OCI-LY7 (cell line): Measurements from ENCODE around the gene RCBTB2. TPM values are rescaled to one million over a fixed set of nuclear protein-coding genes. Genes with fewer than 3 reads are reported as not detected.
A peak's percentile ranks its signal among the peaks of the same experiment; 100 is the strongest.

Experiments
- BruUV-seq: library from RNA; stranded (reverse); fragments of 400-500 nt; replicated peaks from 2 replicates; lab custom pipeline; 2021; lab: Mats Ljungman, UMichigan
- CTCF ChIA-PET: fragments of 300-600 bp; sonication (Branson Sonifier 250); formaldehyde crosslinking; loops from one replicate; lab custom pipeline; 2022; ENCODE audit warnings: antibody characterized with exemption; ENCODE audit not compliant: unreplicated experiment; lab: Charles Lee
- POLR2A ChIA-PET: fragments of 300-600 bp; sonication (Branson Sonifier 250); formaldehyde crosslinking; loops from one replicate; lab custom pipeline; 2022; ENCODE audit warnings: antibody characterized with exemption; lab: Charles Lee
- DNase-seq: peaks from one replicate; pipeline ENCODE4 v3.0.0-alpha.2; 2015; ENCODE audit warnings: low spot score
- H2AFZ ChIP-seq: fragments of 200-600 bp; sonication (generic), shearing (Covaris generic); 2 replicates; pipeline ENCODE4 v1.6.1; 2014; ENCODE audit warnings: mild to moderate bottlenecking, antibody characterized with exemption, low read length, moderate library complexity
- H3K27ac ChIP-seq: fragments of 200-600 bp; sonication (generic); 2 replicates; pipeline ENCODE4 v1.5.1; 2014; ENCODE audit warnings: mixed run types, low read depth, mild to moderate bottlenecking, moderate library complexity, low read length, inconsistent platforms; ENCODE audit not compliant: poor library complexity, severe bottlenecking
- H3K36me3 ChIP-seq: fragments of 200-600 bp; sonication (generic); 2 replicates; pipeline ENCODE4 v1.6.1; 2014; ENCODE audit warnings: mild to moderate bottlenecking, antibody characterized with exemption, low read length, moderate library complexity, mixed read lengths; ENCODE audit not compliant: insufficient read depth
- H3K4me1 ChIP-seq: fragments of 200-600 bp; sonication (generic); 2 replicates; pipeline ENCODE4 v1.5.1; 2014; ENCODE audit warnings: mild to moderate bottlenecking, low read length; ENCODE audit not compliant: insufficient read depth, poor library complexity, severe bottlenecking
- H3K4me2 ChIP-seq: fragments of 200-600 bp; sonication (generic); 2 replicates; pipeline ENCODE4 v1.6.1; 2014; ENCODE audit warnings: mild to moderate bottlenecking, low read length
- H3K4me3 ChIP-seq: fragments of 200-600 bp; sonication (generic); 2 replicates; pipeline ENCODE4 v1.5.1; 2014; ENCODE audit warnings: mild to moderate bottlenecking, low read depth, low read length; ENCODE audit not compliant: poor library complexity, severe bottlenecking
- H3K79me2 ChIP-seq: fragments of 200-600 bp; sonication (generic); 2 replicates; pipeline ENCODE4 v1.6.1; 2016; ENCODE audit warnings: low read depth, mild to moderate bottlenecking, low read length, moderate library complexity, mixed read lengths; ENCODE audit not compliant: insufficient read depth
- H3K9me2 ChIP-seq: fragments of 200-600 bp; sonication (generic); 2 replicates; pipeline ENCODE4 v1.6.1; 2016; ENCODE audit warnings: mild to moderate bottlenecking, low read length, mixed read lengths; ENCODE audit not compliant: insufficient read depth
- H3K9me3 ChIP-seq: fragments of 200-600 bp; sonication (generic); 2 replicates; pipeline ENCODE4 v1.6.1; 2014; ENCODE audit warnings: mild to moderate bottlenecking, mixed run types, low read length, mixed read lengths
- H4K20me1 ChIP-seq: fragments of 200-600 bp; sonication (generic); 2 replicates; pipeline ENCODE4 v1.6.1; 2014; ENCODE audit warnings: mild to moderate bottlenecking, antibody characterized with exemption, low read length, moderate library complexity, mixed read lengths; ENCODE audit not compliant: insufficient read depth
- CTCF ChIP-seq: fragments of 200-600 bp; sonication (generic); conservative IDR thresholded peaks from 2 replicates; pipeline ENCODE4 v1.5.1; 2014; ENCODE audit warnings: mild to moderate bottlenecking, antibody characterized with exemption, low read length, moderate library complexity, mixed read lengths
- EZH2phosphoT487 ChIP-seq: fragments of 200-600 bp; sonication (generic); IDR thresholded peaks from 2 replicates; pipeline ENCODE4 v1.6.1; 2018; ENCODE audit warnings: low read depth, borderline replicate concordance, mild to moderate bottlenecking, mixed run types, antibody characterized with exemption, low read length, moderate library complexity, mixed read lengths
- intact Hi-C: fragments of 100-400 bp; cut with micrococcal nuclease; formaldehyde crosslinking; loops from one replicate; pipeline ENCODE4 v1.10.0; 2022; ENCODE audit not compliant: unreplicated experiment
- total RNA-seq, 2 experiments: library from RNA; depleted of rRNA in 1 of 2; stranded (reverse); fragments of >200 nt in 1 of 2; shearing (Covaris generic) in 1 of 2; gene quantifications; 2 replicates each; pipeline ENCODE4 v1.2.3, GENCODE V29; 2014 to 2022

The RCBTB2 gene
- total RNA-seq, 2 experiments from 2014 or later = 7.2 to 9.0 TPM

DNA sequence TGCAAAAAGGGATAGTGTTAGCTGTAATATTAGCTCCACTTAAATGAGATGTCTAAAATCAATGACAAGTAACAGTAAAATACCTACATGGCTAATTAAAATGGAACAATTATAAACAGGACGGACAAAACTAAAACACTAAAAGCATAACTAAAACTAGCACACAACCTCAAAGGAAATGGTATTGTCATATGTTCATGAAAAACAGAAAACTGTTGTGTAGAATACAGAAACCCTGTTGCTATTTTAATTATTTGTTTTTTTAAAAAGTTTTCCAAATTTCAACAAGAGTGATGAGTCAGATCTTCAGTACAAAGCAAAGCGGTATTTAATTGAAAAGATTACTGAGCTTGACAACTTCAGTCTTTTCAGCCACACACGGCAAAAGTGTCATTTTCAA, 4.2 kb downstream of the RCBTB2 start:
- H3K36me3 ChIP-seq = no peaks in the 10 kb centered on the region
- no peaks in the 10 kb centered on the region; the same call in 1 of the 2 replicates for H3K9me3 ChIP-seq
- peaks cover 68% of the 10 kb centered on the region; the same call in 1 of the 2 replicates for H3K79me2 ChIP-seq
- H2AFZ ChIP-seq = peak overlapping the region; percentile 74; the same call in 1 of the 2 replicates
- H3K4me1 ChIP-seq = peaks cover 68% of the 10 kb centered on the region
- no peaks in the 10 kb centered on the region for H3K9me2 ChIP-seq
- BruUV-seq = no TSS peak
- no peak overlapping the region for H3K27ac ChIP-seq
- no peaks in the 10 kb centered on the region for H4K20me1 ChIP-seq
- TF ChIP-seq CTCF = no peak
- ChIA-PET CTCF (no interaction called here), POLR2A (interaction anchor here (0.7 to 2.4 kb wide), 15 partner anchors 11 to 558 kb away, joined by 3 to 9 read pairs (median 4); no protein-coding TSS in a partner anchor)
- intact Hi-C loops = no loop called here
- peak overlapping the region; percentile 62 for H3K4me2 ChIP-seq
- peak overlapping the region; percentile 57 for H3K4me3 ChIP-seq
- no peak for DNase-seq

GRCh38 chr13:48527955-48528354, 4.9 kb downstream of the RCBTB2 start:
- Histone ChIP-seq H3K9me3 (no peaks in the 10 kb centered on the region; the same call in 1 of the 2 replicates), H3K27ac (no peak overlapping the region), H3K4me2 (peak overlapping the region; percentile 62), H3K4me1 (peaks cover 61% of the 10 kb centered on the region), H3K9me2 (no peaks in the 10 kb centered on the region), H4K20me1 (no peaks in the 10 kb centered on the region), H3K36me3 (no peaks in the 10 kb centered on the region), H2AFZ (peak overlapping the region; percentile 74), H3K79me2 (peaks cover 68% of the 10 kb centered on the region; the same call in 1 of the 2 replicates), H3K4me3 (peak overlapping the region; percentile 57)
- intact Hi-C loops = no loop called here
- ChIA-PET POLR2A (interaction anchor here (0.7 to 2.4 kb wide), 13 partner anchors 11 to 150 kb away, joined by 3 to 9 read pairs (median 4); no protein-coding TSS in a partner anchor), CTCF (no interaction called here)
- TF ChIP-seq EZH2phosphoT487 = no peak
- no peak for TF ChIP-seq CTCF
- no peak for DNase-seq
- BruUV-seq = no TSS peak

DNA sequence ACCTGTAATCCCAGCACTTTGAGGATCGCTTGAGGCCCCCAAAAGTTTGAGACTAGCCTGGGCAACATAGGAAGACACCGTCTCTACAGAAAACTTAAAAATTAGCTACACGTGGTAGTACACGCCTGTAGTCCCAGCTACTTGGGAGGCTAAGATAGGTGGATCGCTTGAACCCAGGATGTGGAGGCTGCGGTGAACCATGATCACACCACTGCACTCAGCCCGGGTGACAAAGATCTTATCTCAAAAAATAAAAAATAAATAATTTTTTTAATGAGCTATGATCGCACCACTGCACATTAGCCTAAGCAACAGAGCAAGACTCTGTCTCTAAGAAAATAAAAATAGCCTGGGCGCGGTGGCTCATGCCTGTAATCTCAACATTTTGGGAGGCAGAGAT, 6.6 kb downstream of the RCBTB2 start:
- H3K4me3 ChIP-seq = no peak overlapping the region
- H4K20me1 ChIP-seq = no peaks in the 10 kb centered on the region
- H3K79me2 ChIP-seq = peaks cover 61% of the 10 kb centered on the region; the same call in 1 of the 2 replicates
- intact Hi-C loops = no loop called here
- no peaks in the 10 kb centered on the region; the same call in 1 of the 2 replicates for H3K9me3 ChIP-seq
- H3K36me3 ChIP-seq = peaks cover 11% of the 10 kb centered on the region
- TF ChIP-seq CTCF (no peak), EZH2phosphoT487 (no peak)
- BruUV-seq = no TSS peak
- no peak overlapping the region for H3K4me2 ChIP-seq
- POLR2A ChIA-PET = interaction anchor here (0.5 to 1.7 kb wide), 6 partner anchors 9 to 412 kb away, joined by 3 to 6 read pairs (median 3); no protein-coding TSS in a partner anchor
- CTCF ChIA-PET = interaction anchor here (0.6 kb wide), 1 partner anchor 243 kb away, joined by 3 read pairs; no protein-coding TSS in a partner anchor
- H3K9me2 ChIP-seq = no peaks in the 10 kb centered on the region
- no peak overlapping the region for H3K27ac ChIP-seq
- H2AFZ ChIP-seq = no peak overlapping the region
- DNase-seq = no peak
- peaks cover 51% of the 10 kb centered on the region for H3K4me1 ChIP-seq
